ENCODE data around the gene CHRNA5. TPM values are rescaled to one million over a fixed set of nuclear protein-coding genes. Genes with fewer than 3 reads are reported as not detected.

Gene CHRNA5
- total RNA-seq, 1 experiment from 2014 or later = not detected

DNA sequence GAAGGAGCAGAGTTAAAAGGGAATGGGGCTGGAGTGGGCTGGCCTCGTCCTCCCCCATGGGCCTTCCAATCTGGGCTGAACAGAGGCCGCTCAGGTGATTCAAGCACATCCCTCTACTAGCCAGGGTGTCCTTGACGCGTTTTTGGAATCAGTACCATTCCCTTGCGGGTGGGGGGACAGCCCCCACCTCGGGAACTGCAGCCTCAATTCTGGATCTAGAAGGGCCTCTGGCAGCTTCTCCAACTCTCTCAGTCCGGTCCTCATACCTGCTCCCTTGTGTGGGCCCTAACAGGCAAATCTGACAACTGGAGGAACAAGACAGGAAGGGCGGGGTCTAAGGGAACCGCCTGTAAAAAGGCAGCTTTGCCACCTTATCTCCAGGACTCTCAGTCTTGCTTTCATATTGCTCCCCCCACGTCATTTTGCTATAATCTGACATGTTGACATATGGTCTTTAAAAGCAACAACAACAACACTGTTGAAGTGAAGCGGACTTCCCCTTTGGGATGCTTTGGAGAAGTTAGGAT, 76.5 kb downstream of the CHRNA5 start:
- no peaks in the 10 kb centered on the region for H3K36me3 ChIP-seq (ENCODE audit: insufficient read depth, low read length)
- no peaks in the 10 kb centered on the region for H3K9me3 ChIP-seq (ENCODE audit: low read length)
- H3K9ac ChIP-seq (ENCODE audit: low read length) = no peak overlapping the region
- no peaks in the 10 kb centered on the region for H3K9me2 ChIP-seq (replicated peaks; ENCODE audit: insufficient read depth, low read length)
- no peak overlapping the region for H3K27ac ChIP-seq (ENCODE audit: low read length)
- no peaks in the 10 kb centered on the region for H3K27me3 ChIP-seq (ENCODE audit: low read length)
- no peak overlapping the region for H2AFZ ChIP-seq (ENCODE audit: low read length)
- H3K4me1 ChIP-seq (ENCODE audit: low read length) = no peaks in the 10 kb centered on the region
- H4K20me1 ChIP-seq (ENCODE audit: insufficient read depth, low read depth, low read length) = no peaks in the 10 kb centered on the region
- H3K79me2 ChIP-seq (ENCODE audit: low read length) = no peaks in the 10 kb centered on the region
- no peak for DNase-seq
- no peak overlapping the region for H3K4me3 ChIP-seq (ENCODE audit: low read length)
- H3K4me2 ChIP-seq (ENCODE audit: low read depth, low read length, poor library complexity, severe bottlenecking) = no peak overlapping the region

DNA sequence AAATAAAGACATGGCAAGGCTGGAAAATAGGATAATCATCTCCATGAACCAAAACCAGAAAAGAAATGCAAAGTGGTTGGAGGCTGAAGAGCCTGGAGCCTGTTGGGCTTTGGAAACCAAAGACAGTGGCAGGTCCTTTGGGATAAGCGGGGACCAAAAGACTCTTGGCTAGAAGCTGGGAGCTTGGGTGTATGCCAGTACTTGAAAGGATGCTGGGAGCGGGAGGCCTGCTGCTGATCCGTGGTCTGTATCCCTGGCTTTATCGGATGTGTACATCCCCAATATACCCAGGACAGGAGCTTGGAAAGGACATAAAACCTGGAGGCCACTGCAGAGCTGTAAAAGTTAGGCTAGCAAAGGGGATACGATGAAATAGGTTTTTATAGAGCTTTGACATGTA, 77.0 kb downstream of the CHRNA5 start:
- Histone ChIP-seq H3K4me2 (ENCODE audit: low read depth, low read length, poor library complexity, severe bottlenecking) (no peak overlapping the region), H4K20me1 (ENCODE audit: insufficient read depth, low read depth, low read length) (no peaks in the 10 kb centered on the region), H3K36me3 (ENCODE audit: insufficient read depth, low read length) (no peaks in the 10 kb centered on the region), H3K27me3 (ENCODE audit: low read length) (no peaks in the 10 kb centered on the region), H3K9me2 (replicated peaks; ENCODE audit: insufficient read depth, low read length) (no peaks in the 10 kb centered on the region), H3K9me3 (ENCODE audit: low read length) (no peaks in the 10 kb centered on the region), H3K79me2 (ENCODE audit: low read length) (no peaks in the 10 kb centered on the region), H2AFZ (ENCODE audit: low read length) (no peak overlapping the region), H3K9ac (ENCODE audit: low read length) (no peak overlapping the region), H3K4me3 (ENCODE audit: low read length) (no peak overlapping the region), H3K4me1 (ENCODE audit: low read length) (no peaks in the 10 kb centered on the region), H3K27ac (ENCODE audit: low read length) (no peak overlapping the region)
- no peak for DNase-seq

Small RNAs within 50 kb of the gene (small RNA-seq; reads per million reads assigned to genes)
- not detected for gene AC067863.2

Other genes with a start within 250 kb of the CHRNA5 start
- not detected in 2 replicates for gene CRABP1, start 225.2 kb upstream of the CHRNA5 start, total RNA-seq (2014; rRNA removed; shearing (Covaris generic); ENCODE audit: low replicate concordance)
- gene IREB2, start 127.3 kb upstream of the CHRNA5 start, total RNA-seq (2014; rRNA removed; shearing (Covaris generic); ENCODE audit: low replicate concordance) = 25.1 and 36.2 TPM in 2 replicates
- gene HYKK, start 57.9 kb upstream of the CHRNA5 start, total RNA-seq (2014; rRNA removed; shearing (Covaris generic); ENCODE audit: low replicate concordance) = 0.47 and 1.2 TPM in 2 replicates
- 137 and 197 TPM in 2 replicates for gene PSMA4, start 25.1 kb upstream of the CHRNA5 start, total RNA-seq (2014; rRNA removed; shearing (Covaris generic); ENCODE audit: low replicate concordance)
- not detected in 2 replicates for gene CHRNA3, start 55.5 kb downstream of the CHRNA5 start, total RNA-seq (2014; rRNA removed; shearing (Covaris generic); ENCODE audit: low replicate concordance)
- gene CHRNB4, start 75.7 kb downstream of the CHRNA5 start, total RNA-seq (2014; rRNA removed; shearing (Covaris generic); ENCODE audit: low replicate concordance) = not detected in 2 replicates
- 0.29 and 0.75 TPM in 2 replicates for gene ADAMTS7, start 245.9 kb downstream of the CHRNA5 start, total RNA-seq (2014; rRNA removed; shearing (Covaris generic); ENCODE audit: low replicate concordance)